ENCODE measurements around the gene TRMT11. TPM values are rescaled to one million over a fixed set of nuclear protein-coding genes. Genes with fewer than 3 reads are reported as not detected.

Gene TRMT11
- total and polyA plus RNA-seq, 9 of the 15 experiments (the other 6 are each of a cell fraction or from before 2014, with no cell fraction given) = 38.8 to 88.0 (median 59.8) TPM

DNA sequence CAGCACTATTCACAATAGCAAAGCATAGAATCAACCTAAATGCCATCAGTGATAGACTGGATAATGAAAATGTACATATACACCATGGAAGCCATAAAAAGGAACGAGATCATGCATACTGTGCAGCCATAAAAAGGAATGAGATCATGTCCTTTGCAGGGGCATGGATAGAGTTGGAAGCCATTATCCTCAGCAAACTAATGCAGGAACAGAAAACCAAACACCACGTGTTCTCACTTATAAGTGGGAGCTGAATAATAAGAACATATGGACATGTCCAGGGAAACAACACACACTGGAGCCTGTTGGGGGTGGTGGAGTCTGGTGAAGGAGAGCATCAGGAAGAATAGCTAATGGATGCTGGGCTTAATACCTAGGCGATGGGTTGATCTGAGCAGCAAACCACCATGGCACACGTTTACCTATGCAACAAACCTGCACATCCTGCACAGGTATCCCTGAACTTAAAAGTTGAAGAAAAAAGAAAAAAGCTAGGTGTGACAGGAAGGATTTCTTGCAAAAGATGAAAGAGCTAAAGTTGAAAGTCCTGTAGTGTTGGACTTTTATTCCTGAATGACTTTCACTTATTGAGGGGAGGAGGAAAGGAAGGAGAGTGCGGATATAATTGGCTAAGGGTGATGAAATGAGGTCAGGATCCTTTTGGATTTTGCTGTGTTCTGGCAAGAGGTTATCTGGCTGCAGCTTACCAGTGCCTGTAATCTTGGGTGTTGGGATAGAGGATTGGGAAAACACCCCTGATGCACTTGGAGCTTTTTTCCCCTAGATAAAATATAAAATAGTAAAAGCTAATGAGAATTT, 8.5 kb downstream of the TRMT11 start:
- no peak overlapping the region for H3K27ac ChIP-seq (ENCODE audit: extremely low read depth, low read depth, low read length)
- H3K4me3 ChIP-seq = no peak overlapping the region
- POLR2A ChIA-PET = interaction anchor here (0.6 to 3.0 kb wide), 9 partner anchors 9 to 411 kb away, joined by 3 to 18 read pairs (median 4); partner anchors contain the start of gene TRMT11
- intact Hi-C loops (cut with micrococcal nuclease) (loop anchor here (5.0 to 10.0 kb wide), 2 partner anchors 347 to 1200 kb away; partner anchors contain the start of gene CENPW), in situ Hi-C loops (cut with MboI) (no loop called here)
- WGBS (ENCODE audit: insufficient coverage, low coverage, missing lambda C conversion rate) = 54% methylated on average over 5 of the region's 5 CpGs
- peaks cover 74% of the 10 kb centered on the region for H3K79me2 ChIP-seq (ENCODE audit: control insufficient read depth, insufficient read depth, low read length)
- H3K4me1 ChIP-seq (replicated peaks in 1 of 2; ENCODE audit: control insufficient read depth in 2 of 2, insufficient read depth in 2 of 2, low read length in 2 of 2) = peaks cover 4 to 5% of the 10 kb centered on the region in 2 experiments; a peak in 4 of 5 replicates
- no peaks in the 10 kb centered on the region for H4K20me1 ChIP-seq (replicated peaks; ENCODE audit: control insufficient read depth, insufficient read depth, low read length)
- CTCF ChIA-PET (ENCODE audit: low intra/inter-chr PET ratio) = no interaction called here
- FAIRE-seq (no peak), DNase-seq (ENCODE audit: extremely low read depth in 1 of 4, low spot score in 3 of 4) (no peak), ATAC-seq (peak; percentile 25)
- H3K9me1 ChIP-seq (ENCODE audit: control insufficient read depth, insufficient read depth, low read length) = no peaks in the 10 kb centered on the region
- BruUV-seq (replicated peaks) = no TSS peak
- H2AFZ ChIP-seq (ENCODE audit: low read depth, low read length) = no peak overlapping the region
- TF ChIP-seq ZNF263 (CRISPR knock-in tag; IDR thresholded peaks at IDR 0.05; ENCODE audit: borderline replicate concordance) (no peak), EWSR1 (IDR thresholded peaks at IDR 0.05; ENCODE audit: borderline replicate concordance, low read depth, partially characterized antibody) (no peak)
- TF ChIP-seq, protein P1, sequence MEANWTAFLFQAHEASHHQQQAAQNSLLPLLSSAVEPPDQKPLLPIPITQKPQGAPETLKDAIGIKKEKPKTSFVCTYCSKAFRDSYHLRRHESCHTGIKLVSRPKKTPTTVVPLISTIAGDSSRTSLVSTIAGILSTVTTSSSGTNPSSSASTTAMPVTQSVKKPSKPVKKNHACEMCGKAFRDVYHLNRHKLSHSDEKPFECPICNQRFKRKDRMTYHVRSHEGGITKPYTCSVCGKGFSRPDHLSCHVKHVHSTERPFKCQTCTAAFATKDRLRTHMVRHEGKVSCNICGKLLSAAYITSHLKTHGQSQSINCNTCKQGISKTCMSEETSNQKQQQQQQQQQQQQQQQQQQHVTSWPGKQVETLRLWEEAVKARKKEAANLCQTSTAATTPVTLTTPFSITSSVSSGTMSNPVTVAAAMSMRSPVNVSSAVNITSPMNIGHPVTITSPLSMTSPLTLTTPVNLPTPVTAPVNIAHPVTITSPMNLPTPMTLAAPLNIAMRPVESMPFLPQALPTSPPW (CRISPR knock-in tag; IDR thresholded peaks at IDR 0.05) = no peak
- H3K9me3 ChIP-seq (replicated peaks; ENCODE audit: control insufficient read depth, insufficient read depth, low read depth, low read length) = no peaks in the 10 kb centered on the region
- H3K36me3 ChIP-seq (ENCODE audit: control insufficient read depth, insufficient read depth, low read length) = peaks cover 50% of the 10 kb centered on the region
- no peak overlapping the region for H3K4me2 ChIP-seq (ENCODE audit: insufficient read depth, low read length)
- H3K27me3 ChIP-seq (ENCODE audit: control insufficient read depth in 2 of 2, insufficient read depth in 2 of 2, low read length in 2 of 2) = no peaks in the 10 kb centered on the region
- no peak overlapping the region for H3K9ac ChIP-seq (ENCODE audit: insufficient read depth in 1 of 2, low read depth in 2 of 2, low read length in 2 of 2)

Measured in K562 (cell line).